HL-60 (cell line): ENCODE results near the gene SEPTIN11.

Source experiments
- POLR2AphosphoS5 ChIP-seq: IDR thresholded peaks from 2 replicates; pipeline ENCODE4 v1.6.1; 2012; ENCODE audit warnings: low read depth
- TF ChIP-seq, protein P1 (sequence below): IDR thresholded peaks from one replicate; pipeline ENCODE4 v1.5.1; 2011; ENCODE audit warnings: low read length, control low read depth, inconsistent platforms; ENCODE audit not compliant: insufficient read depth

DNA sequence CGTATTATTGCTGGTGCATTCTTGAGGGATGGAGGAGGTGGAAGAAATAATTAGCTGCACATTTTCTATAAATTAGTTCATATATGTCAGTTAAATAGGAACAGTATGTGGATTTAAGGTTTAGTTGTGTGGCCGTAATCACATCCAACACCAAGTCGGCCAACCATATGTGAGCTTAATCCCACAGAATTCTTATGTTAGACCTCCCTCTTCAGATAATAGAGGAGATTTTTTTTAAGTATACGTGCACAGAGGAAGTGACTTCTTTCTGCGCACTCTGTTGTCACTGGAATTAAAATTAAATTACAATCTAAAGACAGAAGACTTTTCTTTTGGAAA, 2.1 kb downstream of the SEPTIN11 start:
- TF ChIP-seq, protein P1, sequence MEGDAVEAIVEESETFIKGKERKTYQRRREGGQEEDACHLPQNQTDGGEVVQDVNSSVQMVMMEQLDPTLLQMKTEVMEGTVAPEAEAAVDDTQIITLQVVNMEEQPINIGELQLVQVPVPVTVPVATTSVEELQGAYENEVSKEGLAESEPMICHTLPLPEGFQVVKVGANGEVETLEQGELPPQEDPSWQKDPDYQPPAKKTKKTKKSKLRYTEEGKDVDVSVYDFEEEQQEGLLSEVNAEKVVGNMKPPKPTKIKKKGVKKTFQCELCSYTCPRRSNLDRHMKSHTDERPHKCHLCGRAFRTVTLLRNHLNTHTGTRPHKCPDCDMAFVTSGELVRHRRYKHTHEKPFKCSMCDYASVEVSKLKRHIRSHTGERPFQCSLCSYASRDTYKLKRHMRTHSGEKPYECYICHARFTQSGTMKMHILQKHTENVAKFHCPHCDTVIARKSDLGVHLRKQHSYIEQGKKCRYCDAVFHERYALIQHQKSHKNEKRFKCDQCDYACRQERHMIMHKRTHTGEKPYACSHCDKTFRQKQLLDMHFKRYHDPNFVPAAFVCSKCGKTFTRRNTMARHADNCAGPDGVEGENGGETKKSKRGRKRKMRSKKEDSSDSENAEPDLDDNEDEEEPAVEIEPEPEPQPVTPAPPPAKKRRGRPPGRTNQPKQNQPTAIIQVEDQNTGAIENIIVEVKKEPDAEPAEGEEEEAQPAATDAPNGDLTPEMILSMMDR = no peak
- TF ChIP-seq POLR2AphosphoS5 = no peak
